Stomach (tissue), 4 donors: ENCODE results near the gene COBL.

Experiments used
- CTCF ChIP-seq, 7 experiments: fragments of 450-650 bp in 4 of 7; fragments of 200-600 bp in 3 of 7; sonication (generic) in 3 of 7; IDR thresholded peaks; one replicate each; pipeline ENCODE4 v1.5.1; 2016 to 2019; ENCODE audit warnings: antibody characterized with exemption in 7 of 7, control low read depth in 2 of 7, mild to moderate bottlenecking in 1 of 7
- EP300 ChIP-seq: sonication (generic); formaldehyde crosslinking; IDR thresholded peaks from one replicate; pipeline ENCODE4 v1.6.1; 2017; ENCODE audit warnings: antibody characterized with exemption
- POLR2A ChIP-seq, 4 donors: fragments of 450-650 bp; IDR thresholded peaks; one replicate each; pipeline ENCODE4 v1.6.1; 2016; ENCODE audit warnings: antibody characterized with exemption in 4 of 4, control low read depth in 2 of 4, mild to moderate bottlenecking in 1 of 4, moderate library complexity in 1 of 4
- POLR2AphosphoS5 ChIP-seq, 3 donors: sonication (generic); formaldehyde crosslinking; IDR thresholded peaks; one replicate each; pipeline ENCODE4 v1.6.1; 2016; ENCODE audit warnings: antibody characterized with exemption in 3 of 3

GRCh38 chr7:51113560-51113959 is 203.0 kb downstream of the COBL start:
- TF ChIP-seq CTCF (IDR thresholded peaks at IDR 0.05) (no peak), POLR2AphosphoS5 (IDR thresholded peaks at IDR 0.05) (no peak), EP300 (no peak), POLR2A (IDR thresholded peaks at IDR 0.05) (no peak)
